Naive thymus-derived CD8-positive, alpha-beta T cell (primary cell): Measurements from ENCODE around the gene LRRC46. TPM values are rescaled to one million over a fixed set of nuclear protein-coding genes. Genes with fewer than 3 reads are reported as not detected.

ENCODE experiments used
- ATAC-seq, 2 donors: fragments of 150-1000 bp; cut with Tn5 transposase in 1 of 2; sonication (Bioruptor Pico), chemical (Tn5 transposase) in 1 of 2; 1 replicate in 1 of 2; 2 replicates in 1 of 2; pipeline ENCODE4 v1.10.0; 2021; ENCODE audit warnings: mild to moderate bottlenecking in 2 of 2, moderate library complexity in 2 of 2
- POLR2A ChIA-PET: fragments of 350-600 bp; sonication (Branson Sonifier 250); formaldehyde crosslinking; loops from one replicate; lab custom pipeline; 2021; ENCODE audit warnings: antibody characterized with exemption; lab: Charles Lee
- DNase-seq, 10 donors: peaks; one replicate each; pipeline versions ENCODE4 v3.0.0 to v3.0.0-alpha.2; 2020 to 2022
- H3K27ac Mint-ChIP-seq, 10 donors: one replicate each; pipeline ENCODE4 v1.8.0; 2020 to 2022; ENCODE audit warnings: mild to moderate bottlenecking in 10 of 10, mixed read lengths in 10 of 10, moderate library complexity in 4 of 10, inconsistent platforms in 1 of 10
- H3K27me3 Mint-ChIP-seq, 5 donors: one replicate each; pipeline ENCODE4 v1.8.0; 2021 to 2022; ENCODE audit warnings: mixed read lengths in 5 of 5
- H3K36me3 Mint-ChIP-seq, 3 donors: one replicate each; pipeline ENCODE4 v1.8.0; 2020 to 2022; ENCODE audit warnings: mixed read lengths in 3 of 3, mild to moderate bottlenecking in 2 of 3, inconsistent platforms in 1 of 3
- H3K4me1 Mint-ChIP-seq, 4 donors: one replicate each; pipeline ENCODE4 v1.8.0; 2021 to 2022; ENCODE audit warnings: mixed read lengths in 4 of 4
- H3K4me3 Mint-ChIP-seq, 10 donors: one replicate each; pipeline ENCODE4 v1.8.0; 2020 to 2022; ENCODE audit warnings: mild to moderate bottlenecking in 10 of 10, mixed read lengths in 10 of 10, moderate library complexity in 6 of 10, inconsistent platforms in 1 of 10
- H3K9me3 Mint-ChIP-seq, 9 donors: one replicate each; pipeline ENCODE4 v1.8.0; 2020 to 2022; ENCODE audit warnings: mixed read lengths in 9 of 9, mild to moderate bottlenecking in 3 of 9, inconsistent platforms in 1 of 9, moderate library complexity in 1 of 9
- polyA plus RNA-seq, 3 donors: library from polyadenylated mRNA; unstranded; fragments of 300-500 nt; fragmentation: Illumina TruSeq; gene quantifications; one replicate each; pipeline ENCODE4 v1.2.3, GENCODE V29; 2021
- total RNA-seq, 8 experiments: library from RNA in 2 of 8; stranded (reverse) in 2 of 8; gene quantifications; one replicate each; pipeline ENCODE4 v1.2.3 and lab custom pipeline; 2021 to 2026

LRRC46 gene
- total and polyA plus RNA-seq, 5 experiments from 2014 or later: 0.29 to 0.85 (median 0.48) TPM

DNA sequence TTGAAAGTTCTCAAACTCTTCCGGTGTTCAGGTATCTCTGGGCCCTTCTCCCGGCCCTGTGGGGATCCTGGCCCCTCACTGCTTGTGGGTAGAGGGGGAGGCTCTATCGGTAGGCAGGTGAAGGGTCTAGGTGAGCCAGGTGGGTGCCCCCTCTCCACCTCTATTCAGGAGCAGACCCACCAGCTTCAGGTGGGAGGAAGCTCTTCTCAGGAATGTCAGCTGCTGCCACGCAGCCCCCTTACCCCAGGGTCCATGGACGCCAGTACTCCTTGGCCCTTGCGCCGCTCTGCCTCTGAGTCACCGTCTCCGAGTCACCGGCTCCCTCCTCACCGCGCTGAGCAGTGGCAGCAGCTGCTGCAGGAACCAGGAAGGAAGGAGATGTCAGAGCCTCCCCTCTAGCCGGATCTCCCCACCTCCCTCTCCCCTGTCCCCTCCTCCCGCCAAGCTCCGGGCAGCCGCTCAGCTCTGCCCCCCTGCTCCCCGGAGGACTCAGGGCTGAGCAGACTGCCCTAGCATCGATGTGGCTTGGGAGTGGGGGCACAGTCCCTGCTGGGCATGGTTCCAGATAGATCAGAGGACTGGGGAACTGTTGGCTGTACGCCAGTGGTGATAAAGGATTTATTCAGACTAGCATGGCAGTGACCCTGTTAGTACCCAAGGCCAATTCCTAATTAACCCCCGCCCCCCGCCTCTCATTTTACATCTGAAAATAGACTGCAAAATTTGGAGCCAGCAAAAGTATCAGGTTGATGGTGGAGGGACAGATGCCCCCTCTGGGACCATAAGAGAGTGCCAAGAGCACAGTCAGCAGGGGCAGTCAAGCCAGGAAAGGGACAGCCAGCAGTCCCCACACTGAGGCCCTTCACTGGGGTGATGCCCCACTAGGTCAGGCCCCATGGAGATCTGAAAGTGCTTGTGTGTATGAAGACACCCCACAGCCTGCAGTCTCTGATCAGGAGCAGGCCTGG is 9.8 kb upstream of the LRRC46 start, which contains the start of gene OSBPL7:
OSBPL7 (minus strand) TSS at position 371 of the 968 bp plus-strand sequence. CDS start 1,516 bp downstream, outside the sequence.
- H3K4me1 Mint-ChIP-seq: peaks cover 12 to 30% (median 26%) of the 10 kb centered on the region in 4 donors
- H3K36me3 Mint-ChIP-seq: peaks cover 0 to 50% (median 19%) of the 10 kb centered on the region in 3 donors
- ATAC-seq (peak; percentile 98 to 99), DNase-seq (peak; percentile 50 to 84 (median 66))
- no peaks in the 10 kb centered on the region for H3K9me3 Mint-ChIP-seq
- H3K27me3 Mint-ChIP-seq: no peaks in the 10 kb centered on the region
- POLR2A ChIA-PET: interaction anchor here (0.6 to 2.6 kb wide), 7 partner anchors 7 to 149 kb away, joined by 3 to 30 read pairs (median 4); partner anchors contain the start of genes LRRC46, MRPL10, SCRN2 and SP2
- peak within 1 kb of the TSS; percentile 88 to 96 (median 94) for H3K27ac Mint-ChIP-seq
- H3K4me3 Mint-ChIP-seq: peak within 1 kb of the TSS; percentile 92 to 99 (median 98)

DNA sequence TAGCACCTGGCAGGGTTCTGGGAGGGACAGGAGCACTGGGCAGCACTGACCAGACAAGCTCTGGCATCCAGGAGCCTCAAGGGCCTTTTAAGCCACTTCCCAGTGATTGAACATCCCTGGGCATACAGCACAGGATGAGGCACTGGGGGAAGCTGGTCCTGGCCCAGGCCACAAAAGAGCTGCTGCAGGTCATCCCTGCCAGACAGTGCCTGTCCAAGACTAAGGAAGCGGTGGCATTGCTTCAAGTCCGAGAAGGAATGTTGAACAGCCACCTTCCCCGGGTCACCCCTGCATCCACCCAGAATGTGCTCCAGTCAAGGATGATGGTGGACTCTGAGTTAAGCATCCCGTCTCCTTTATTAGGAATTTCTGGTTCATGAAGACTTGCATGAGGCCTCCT is 8.7 kb upstream of the LRRC46 start:
- peaks cover 0 to 50% (median 16%) of the 10 kb centered on the region in 3 donors for H3K36me3 Mint-ChIP-seq
- H3K9me3 Mint-ChIP-seq: no peaks in the 10 kb centered on the region
- DNase-seq (no peak), ATAC-seq (no peak)
- H3K27ac Mint-ChIP-seq: peak overlapping the region in 4 of 10 donors; percentile 27 to 96 (median 83)
- peak overlapping the region in 4 of 10 donors; percentile 19 to 42 (median 31) for H3K4me3 Mint-ChIP-seq
- H3K4me1 Mint-ChIP-seq: peaks cover 10 to 30% (median 26%) of the 10 kb centered on the region in 4 donors
- H3K27me3 Mint-ChIP-seq: no peaks in the 10 kb centered on the region
- POLR2A ChIA-PET: interaction anchor here (1.2 to 2.6 kb wide), 3 partner anchors 8 to 18 kb away, joined by 3 to 30 read pairs (median 10); partner anchors contain the start of genes LRRC46, MRPL10 and SCRN2

DNA sequence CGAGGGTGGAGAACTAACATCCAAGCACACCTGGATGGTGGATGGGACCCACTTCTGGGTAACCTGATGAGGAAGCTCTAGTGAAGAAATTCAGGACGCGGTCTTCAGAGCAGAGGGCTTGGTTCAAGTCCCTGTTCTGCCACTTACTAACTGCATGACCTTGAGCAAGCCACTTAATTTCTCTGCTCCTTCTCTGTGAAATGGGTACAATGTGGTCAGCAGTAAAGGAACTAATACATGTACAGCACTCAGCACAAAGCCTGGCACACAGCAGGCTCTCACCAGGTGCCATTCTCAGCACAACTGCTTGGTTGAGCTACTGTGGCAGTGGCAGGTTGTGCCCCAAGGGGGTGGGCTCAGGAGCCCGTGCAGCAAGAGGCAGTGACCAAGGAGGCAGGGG is 8.0 kb upstream of the LRRC46 start:
- peak overlapping the region in 1 of 10 donors; percentile 36 for H3K27ac Mint-ChIP-seq
- POLR2A ChIA-PET: no interaction called here
- H3K4me1 Mint-ChIP-seq: peaks cover 9 to 33% (median 30%) of the 10 kb centered on the region in 4 donors
- H3K9me3 Mint-ChIP-seq: no peaks in the 10 kb centered on the region
- peaks cover 0 to 53% (median 15%) of the 10 kb centered on the region in 3 donors for H3K36me3 Mint-ChIP-seq
- ATAC-seq: no peak
- DNase-seq: no peak
- H3K27me3 Mint-ChIP-seq: no peaks in the 10 kb centered on the region
- H3K4me3 Mint-ChIP-seq: no peak overlapping the region

DNA sequence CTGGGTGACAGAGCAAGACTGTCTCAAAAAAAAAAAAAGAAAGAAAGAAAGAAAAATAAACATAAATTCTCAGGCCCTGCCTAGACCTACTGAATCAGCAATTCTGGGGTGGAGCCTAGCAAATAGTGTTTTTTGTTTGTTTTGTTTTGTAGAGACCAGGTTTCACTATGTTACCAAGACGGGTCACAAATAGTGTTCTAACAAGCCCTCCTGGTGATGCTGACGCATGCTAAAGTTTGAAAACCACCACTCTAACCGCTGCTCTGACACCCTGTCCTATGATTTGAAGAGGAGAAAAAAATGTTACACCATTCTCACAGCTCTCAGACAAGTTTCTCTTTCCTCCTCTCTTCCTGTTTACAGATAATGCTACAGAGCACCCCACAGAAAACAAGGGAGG is 1.6 kb upstream of the LRRC46 start:
- peak overlapping the region; percentile 30 to 99 (median 92) for H3K4me3 Mint-ChIP-seq
- peak; percentile 8 to 11 for ATAC-seq
- peak in 4 of 10 donors; percentile 31 to 61 (median 34) for DNase-seq
- H3K9me3 Mint-ChIP-seq: no peaks in the 10 kb centered on the region
- POLR2A ChIA-PET: interaction anchor here (3.3 kb wide), 1 partner anchor 8 kb away, joined by 30 read pairs; the partner anchor contains the start of gene OSBPL7
- peaks cover 0 to 41% (median 7%) of the 10 kb centered on the region in 3 donors for H3K36me3 Mint-ChIP-seq
- H3K27me3 Mint-ChIP-seq: no peaks in the 10 kb centered on the region
- H3K27ac Mint-ChIP-seq: peak overlapping the region in 9 of 10 donors; percentile 57 to 100 (median 89)
- peaks cover 21 to 53% (median 46%) of the 10 kb centered on the region in 4 donors for H3K4me1 Mint-ChIP-seq

DNA sequence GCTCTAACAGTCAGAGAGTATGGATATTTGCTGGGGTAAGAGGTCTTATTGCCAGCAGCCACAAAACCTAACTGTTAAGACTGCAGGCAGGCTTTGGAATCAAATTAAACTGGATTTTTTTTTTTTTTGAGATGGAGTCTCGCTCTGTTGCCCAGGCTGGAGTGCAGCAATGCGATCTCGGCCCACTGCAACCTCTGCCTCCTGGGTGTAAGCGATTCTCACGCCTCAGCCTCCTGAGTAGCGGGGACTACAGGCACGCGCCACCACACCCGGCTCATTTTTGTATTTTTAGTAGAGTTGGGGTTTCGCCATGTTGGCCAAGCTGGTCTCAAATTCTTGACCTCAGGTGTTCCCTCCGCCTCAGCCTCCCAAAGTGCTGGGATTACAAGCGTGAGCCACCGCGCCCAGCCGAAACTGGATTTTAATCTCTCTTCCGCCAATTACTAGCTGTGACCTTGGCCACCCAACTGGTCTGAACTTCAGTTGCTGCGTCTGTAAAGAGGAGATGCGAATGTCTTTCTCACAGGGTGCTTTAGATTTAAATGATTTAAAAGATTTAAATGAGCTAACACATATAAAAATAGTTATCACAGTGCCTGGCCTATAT is 971 bp upstream of the LRRC46 start:
- POLR2A ChIA-PET: interaction anchor here (1.1 to 3.3 kb wide), 8 partner anchors 9 to 277 kb away, joined by 3 to 37 read pairs (median 4); partner anchors contain the start of genes KPNB1, OSBPL7, SCRN2 and SNX11
- Mint-ChIP-seq H3K36me3 (peaks cover 0 to 36% (median 5%) of the 10 kb centered on the region in 3 donors), H3K4me3 (peak overlapping the region; percentile 92 to 99 (median 98)), H3K27ac (peak overlapping the region; percentile 93 to 100 (median 96)), H3K4me1 (peaks cover 23 to 58% (median 52%) of the 10 kb centered on the region in 4 donors), H3K27me3 (no peaks in the 10 kb centered on the region), H3K9me3 (no peaks in the 10 kb centered on the region)
- DNase-seq (no peak), ATAC-seq (no peak)

DNA sequence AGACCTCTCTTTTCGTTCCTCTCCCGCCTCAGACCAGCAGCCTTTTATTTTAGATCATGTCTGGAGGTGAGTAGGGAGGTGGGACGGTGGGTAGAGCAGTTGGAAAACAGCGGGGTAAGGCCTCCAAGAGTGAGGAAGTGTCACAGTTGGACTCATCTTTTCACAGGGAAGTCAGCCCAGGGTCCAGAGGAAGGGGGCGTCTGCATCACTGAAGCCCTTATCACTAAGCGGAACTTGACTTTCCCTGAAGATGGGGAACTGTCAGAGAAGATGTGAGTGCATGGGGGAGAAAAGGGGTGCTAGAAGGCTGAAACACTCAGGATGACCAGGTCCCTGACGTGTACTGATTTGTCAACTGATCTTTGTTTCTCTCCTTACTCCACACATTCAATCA is 461 bp downstream of the LRRC46 start:
- Mint-ChIP-seq H3K27me3 (no peaks in the 10 kb centered on the region), H3K4me3 (peak overlapping the region; percentile 92 to 99 (median 98)), H3K9me3 (no peaks in the 10 kb centered on the region), H3K36me3 (peaks cover 0 to 22% (median 0%) of the 10 kb centered on the region in 3 donors), H3K27ac (peak overlapping the region; percentile 93 to 100 (median 96)), H3K4me1 (peaks cover 23 to 64% (median 54%) of the 10 kb centered on the region in 4 donors)
- peak in 1 of 2 donors; percentile 6 for ATAC-seq
- DNase-seq: no peak
- POLR2A ChIA-PET: interaction anchor here (0.6 to 3.3 kb wide), 15 partner anchors 8 to 546 kb away, joined by 3 to 37 read pairs (median 4); partner anchors contain the start of genes CDK5RAP3, KPNB1, OSBPL7 and PNPO

DNA sequence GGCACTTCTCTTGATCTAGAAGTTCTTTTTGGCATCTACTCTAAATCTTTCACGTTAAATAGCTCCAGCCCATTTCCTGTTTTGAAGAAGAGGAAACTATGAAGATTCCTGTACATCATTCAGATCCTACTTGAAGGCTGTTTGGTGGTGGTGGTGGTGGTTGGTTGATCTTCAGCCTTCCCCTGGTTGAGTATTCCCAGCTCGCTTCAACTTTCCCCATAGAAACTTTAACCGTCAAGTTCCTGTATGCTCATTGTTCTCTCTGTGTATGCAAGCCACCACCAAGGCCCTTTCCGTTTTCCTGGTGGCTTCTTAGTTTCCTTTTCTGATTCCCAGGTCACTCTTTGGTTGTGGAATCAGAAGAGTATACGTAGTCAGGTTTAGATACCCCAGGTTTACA is 3.3 kb downstream of the LRRC46 start:
- no peak for ATAC-seq
- Mint-ChIP-seq H3K27me3 (no peaks in the 10 kb centered on the region), H3K36me3 (peaks cover 0 to 6% (median 0%) of the 10 kb centered on the region in 3 donors), H3K9me3 (no peaks in the 10 kb centered on the region), H3K4me1 (peaks cover 27 to 61% (median 46%) of the 10 kb centered on the region in 4 donors), H3K27ac (peak overlapping the region; percentile 23 to 87 (median 68)), H3K4me3 (peak overlapping the region in 8 of 10 donors; percentile 17 to 61 (median 43))
- no peak for DNase-seq
- POLR2A ChIA-PET: interaction anchor here (0.7 to 1.5 kb wide), 2 partner anchors 61 to 606 kb away, joined by 3 to 7 read pairs; partner anchors contain the start of gene SP2

DNA sequence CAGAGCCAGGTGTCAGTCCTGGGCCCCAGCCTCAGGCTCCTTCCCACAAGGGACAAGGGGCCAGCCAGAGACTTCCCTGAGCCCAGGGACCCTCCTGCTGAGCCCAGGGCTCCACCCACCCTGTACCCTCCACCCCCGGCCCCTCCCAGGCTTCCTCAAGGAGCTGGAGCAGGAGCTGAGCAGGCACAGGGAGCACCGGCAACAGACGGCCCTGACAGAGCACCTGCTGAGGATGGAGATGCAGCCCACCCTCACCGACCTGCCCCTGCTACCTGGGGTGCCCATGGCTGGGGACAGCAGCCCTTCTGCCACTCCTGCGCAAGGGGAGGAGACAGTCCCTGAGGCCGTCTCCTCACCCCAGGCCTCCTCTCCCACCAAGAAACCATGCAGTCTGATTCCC is 5.1 kb downstream of the LRRC46 start:
- DNase-seq: no peak
- no peaks in the 10 kb centered on the region for H3K27me3 Mint-ChIP-seq
- H3K9me3 Mint-ChIP-seq: no peaks in the 10 kb centered on the region
- no peak overlapping the region for H3K27ac Mint-ChIP-seq
- peaks cover 29 to 59% (median 41%) of the 10 kb centered on the region in 4 donors for H3K4me1 Mint-ChIP-seq
- H3K36me3 Mint-ChIP-seq: peaks cover 0 to 6% (median 0%) of the 10 kb centered on the region in 3 donors
- ATAC-seq: no peak
- no peak overlapping the region for H3K4me3 Mint-ChIP-seq
- POLR2A ChIA-PET: interaction anchor here (15.9 kb wide), 1 partner anchor 56 kb away, joined by 203 read pairs; the partner anchor contains the start of gene SP2

DNA sequence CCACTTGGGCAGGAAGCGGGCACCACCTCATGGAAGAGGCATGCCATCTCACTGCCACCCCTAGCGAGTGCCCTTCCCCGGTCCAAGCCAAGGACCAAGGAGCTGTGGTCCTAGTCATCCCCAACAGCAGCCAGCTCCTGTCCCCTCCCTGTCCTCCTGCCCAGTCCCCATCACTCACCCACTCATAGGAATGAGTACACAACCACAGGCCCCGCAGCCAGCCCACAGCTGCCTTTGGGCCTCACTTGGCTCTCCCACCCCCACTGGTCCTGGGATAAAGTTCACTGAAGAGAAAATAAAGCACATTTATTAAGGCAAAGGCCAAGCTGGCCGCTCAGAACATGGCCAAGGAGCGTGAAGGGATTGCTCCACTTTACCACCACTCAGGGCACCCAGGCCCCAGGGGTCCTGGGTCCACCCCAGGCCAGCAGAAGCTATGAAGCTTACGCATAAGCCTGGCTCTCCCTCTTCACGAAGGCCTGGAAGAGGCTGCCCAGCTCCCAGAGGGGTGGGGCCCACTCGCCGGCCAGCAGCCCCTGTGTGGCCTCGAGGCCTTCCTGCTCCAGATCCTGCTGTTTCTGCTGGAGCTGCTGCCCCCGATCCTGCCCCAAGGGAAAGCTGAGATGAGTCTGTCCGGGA is 6.0 kb downstream of the LRRC46 start:
- H3K4me1 Mint-ChIP-seq: peaks cover 25 to 59% (median 42%) of the 10 kb centered on the region in 4 donors
- H3K4me3 Mint-ChIP-seq: no peak overlapping the region
- H3K36me3 Mint-ChIP-seq: peaks cover 0 to 6% (median 0%) of the 10 kb centered on the region in 3 donors
- POLR2A ChIA-PET: interaction anchor here (0.6 to 15.9 kb wide), 3 partner anchors 10 to 55 kb away, joined by 3 to 203 read pairs (median 5); partner anchors contain the start of gene SP2
- no peaks in the 10 kb centered on the region for H3K27me3 Mint-ChIP-seq
- ATAC-seq (no peak), DNase-seq (no peak)
- H3K9me3 Mint-ChIP-seq: no peaks in the 10 kb centered on the region
- peak overlapping the region in 2 of 10 donors; percentile 21 to 41 for H3K27ac Mint-ChIP-seq

DNA sequence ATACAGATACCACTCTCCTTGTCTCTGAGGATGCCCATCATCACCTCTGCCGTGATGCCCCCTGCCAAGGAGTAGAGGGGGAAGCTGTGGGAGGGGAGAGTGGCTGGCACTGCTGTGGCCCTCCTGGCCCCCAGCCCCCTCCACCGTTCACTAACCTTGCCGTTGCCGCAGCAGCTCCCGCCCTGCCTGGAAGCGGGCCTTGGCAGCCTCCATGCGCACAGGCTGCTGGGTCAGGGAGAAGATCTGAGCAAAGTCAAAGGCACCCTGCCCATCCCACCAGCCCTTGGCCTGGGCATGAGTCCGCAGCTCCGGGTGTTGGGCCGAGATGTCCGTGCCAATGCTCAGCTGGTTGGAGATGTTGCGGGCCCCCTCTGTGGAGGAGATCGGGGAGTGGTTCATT is 7.2 kb downstream of the LRRC46 start:
- Mint-ChIP-seq H3K4me3 (peak overlapping the region in 2 of 10 donors; percentile 26), H3K27ac (peak overlapping the region in 1 of 10 donors; percentile 66), H3K27me3 (peaks cover 0 to 2% (median 0%) of the 10 kb centered on the region in 5 donors), H3K9me3 (no peaks in the 10 kb centered on the region), H3K36me3 (peaks cover 0 to 6% (median 0%) of the 10 kb centered on the region in 3 donors), H3K4me1 (peaks cover 28 to 61% (median 42%) of the 10 kb centered on the region in 4 donors)
- POLR2A ChIA-PET: interaction anchor here (1.2 to 15.9 kb wide), 2 partner anchors 16 to 54 kb away, joined by 3 to 203 read pairs; partner anchors contain the start of gene SP2
- no peak for DNase-seq
- no peak for ATAC-seq

DNA sequence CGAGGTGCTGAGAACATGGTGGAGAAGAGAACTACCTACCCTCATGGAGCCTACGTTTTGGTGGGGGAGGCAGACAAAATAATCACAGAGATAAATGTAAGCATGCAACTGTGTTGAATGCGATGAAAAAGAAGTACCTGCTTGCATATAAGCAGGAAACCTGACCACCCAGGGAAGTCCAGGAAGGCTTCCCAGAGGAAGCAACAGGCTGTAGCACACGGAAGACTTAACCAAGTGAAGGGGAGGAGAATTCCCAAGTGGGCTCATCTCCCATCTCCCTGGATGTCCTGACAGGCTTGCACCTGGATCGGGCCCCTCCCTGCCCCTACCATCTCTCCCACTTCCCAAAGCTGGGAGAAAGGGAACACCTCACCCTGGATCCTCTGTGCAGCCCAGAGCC is 7.6 kb downstream of the LRRC46 start:
- peaks cover 0 to 3% (median 1%) of the 10 kb centered on the region in 5 donors for H3K27me3 Mint-ChIP-seq
- ATAC-seq (no peak), DNase-seq (no peak)
- H3K4me3 Mint-ChIP-seq: peak overlapping the region in 5 of 10 donors; percentile 26 to 99 (median 26)
- POLR2A ChIA-PET: interaction anchor here (1.2 to 15.9 kb wide), 3 partner anchors 8 to 54 kb away, joined by 3 to 203 read pairs (median 17); partner anchors contain the start of genes LRRC46, MRPL10 and SP2
- peak overlapping the region in 1 of 10 donors; percentile 66 for H3K27ac Mint-ChIP-seq
- H3K36me3 Mint-ChIP-seq: peaks cover 0 to 6% (median 0%) of the 10 kb centered on the region in 3 donors
- peaks cover 25 to 58% (median 39%) of the 10 kb centered on the region in 4 donors for H3K4me1 Mint-ChIP-seq
- H3K9me3 Mint-ChIP-seq: no peaks in the 10 kb centered on the region
